Esophagus squamous epithelium (tissue), 4 donors: ENCODE results near the gene MCC.

Experiments
- POLR2A ChIP-seq, 4 donors: fragments of 450-650 bp; IDR thresholded peaks; one replicate each; pipeline ENCODE4 v1.6.1; 2017; ENCODE audit warnings: antibody characterized with exemption in 4 of 4, mild to moderate bottlenecking in 4 of 4, moderate library complexity in 3 of 4
- TF ChIP-seq, protein P1 (sequence below), 6 experiments: fragments of 450-650 bp in 4 of 6; fragments of 200-600 bp in 2 of 6; sonication (generic) in 2 of 6; IDR thresholded peaks; one replicate each; pipeline ENCODE4 v1.5.1; 2016 to 2019; ENCODE audit warnings: antibody characterized with exemption in 6 of 6, mild to moderate bottlenecking in 4 of 6, moderate library complexity in 4 of 6

DNA sequence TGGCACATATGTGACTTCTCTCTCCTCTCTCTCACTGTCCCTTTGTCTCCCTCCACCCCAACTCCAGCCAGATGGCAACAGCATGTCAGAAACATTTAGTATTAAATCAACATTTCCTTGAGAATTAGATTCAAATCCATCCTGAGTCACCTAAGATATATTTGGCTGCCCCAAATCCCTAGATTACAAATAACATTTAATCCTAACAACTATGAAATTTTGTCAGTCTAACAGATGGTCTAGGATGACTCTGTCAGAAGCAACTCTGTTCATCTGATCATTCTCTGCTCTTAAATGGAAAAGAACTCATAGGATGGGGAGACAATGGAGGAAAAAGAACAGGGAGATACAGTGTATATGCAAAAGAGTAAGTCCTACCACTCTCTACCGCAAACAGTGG lies 254.6 kb downstream of the MCC start:
- TF ChIP-seq, protein P1, sequence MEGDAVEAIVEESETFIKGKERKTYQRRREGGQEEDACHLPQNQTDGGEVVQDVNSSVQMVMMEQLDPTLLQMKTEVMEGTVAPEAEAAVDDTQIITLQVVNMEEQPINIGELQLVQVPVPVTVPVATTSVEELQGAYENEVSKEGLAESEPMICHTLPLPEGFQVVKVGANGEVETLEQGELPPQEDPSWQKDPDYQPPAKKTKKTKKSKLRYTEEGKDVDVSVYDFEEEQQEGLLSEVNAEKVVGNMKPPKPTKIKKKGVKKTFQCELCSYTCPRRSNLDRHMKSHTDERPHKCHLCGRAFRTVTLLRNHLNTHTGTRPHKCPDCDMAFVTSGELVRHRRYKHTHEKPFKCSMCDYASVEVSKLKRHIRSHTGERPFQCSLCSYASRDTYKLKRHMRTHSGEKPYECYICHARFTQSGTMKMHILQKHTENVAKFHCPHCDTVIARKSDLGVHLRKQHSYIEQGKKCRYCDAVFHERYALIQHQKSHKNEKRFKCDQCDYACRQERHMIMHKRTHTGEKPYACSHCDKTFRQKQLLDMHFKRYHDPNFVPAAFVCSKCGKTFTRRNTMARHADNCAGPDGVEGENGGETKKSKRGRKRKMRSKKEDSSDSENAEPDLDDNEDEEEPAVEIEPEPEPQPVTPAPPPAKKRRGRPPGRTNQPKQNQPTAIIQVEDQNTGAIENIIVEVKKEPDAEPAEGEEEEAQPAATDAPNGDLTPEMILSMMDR (IDR thresholded peaks at IDR 0.05) = no peak
- no peak for TF ChIP-seq POLR2A (IDR thresholded peaks at IDR 0.05)
